HCT116 (cell line): ENCODE measurements around the gene DENND4B.

Experiments used
- ELF1 ChIP-seq: IDR thresholded peaks from 2 replicates; pipeline ENCODE4 v1.6.1; 2012; ENCODE audit warnings: low read depth, borderline replicate concordance
- EZH2 ChIP-seq: fragments of 200-600 bp; sonication (generic); IDR thresholded peaks from 2 replicates; pipeline ENCODE4 v1.6.1; 2017; ENCODE audit warnings: antibody characterized with exemption, mixed run types
- POLR2A ChIP-seq: IDR thresholded peaks from 2 replicates; pipeline ENCODE4 v1.7.0; 2011; ENCODE audit warnings: borderline replicate concordance; ENCODE audit not compliant: insufficient read depth, insufficient read length; ENCODE audit errors: extremely low read depth
- POLR2AphosphoS5 ChIP-seq: IDR thresholded peaks from 2 replicates; pipeline ENCODE4 v1.6.1; 2011; ENCODE audit warnings: mild to moderate bottlenecking, low read depth, low read length, moderate library complexity
- SIN3A ChIP-seq: IDR thresholded peaks from 2 replicates; pipeline ENCODE4 v1.6.1; 2012; ENCODE audit warnings: low read depth
- TCF7L2 ChIP-seq: IDR thresholded peaks from 2 replicates; pipeline ENCODE4 v1.7.0; 2011; ENCODE audit warnings: borderline replicate concordance, inconsistent platforms; ENCODE audit not compliant: insufficient read depth, insufficient read length; ENCODE audit errors: extremely low read depth
- TF ChIP-seq, protein P1 (sequence below), 3 experiments: fragments of 200-600 bp in 1 of 3; sonication (generic) in 1 of 3; IDR thresholded peaks in 2 of 3; conservative IDR thresholded peaks in 1 of 3; 2 replicates each; pipeline ENCODE4 v1.5.1; 2012 to 2017; ENCODE audit warnings: low read depth in 2 of 3, low read length in 2 of 3, antibody characterized with exemption in 1 of 3, borderline replicate concordance in 1 of 3, control low read depth in 1 of 3, mild to moderate bottlenecking in 1 of 3, mixed read lengths in 1 of 3, mixed run types in 1 of 3, moderate library complexity in 1 of 3; ENCODE audit not compliant: insufficient read depth in 1 of 3

DNA sequence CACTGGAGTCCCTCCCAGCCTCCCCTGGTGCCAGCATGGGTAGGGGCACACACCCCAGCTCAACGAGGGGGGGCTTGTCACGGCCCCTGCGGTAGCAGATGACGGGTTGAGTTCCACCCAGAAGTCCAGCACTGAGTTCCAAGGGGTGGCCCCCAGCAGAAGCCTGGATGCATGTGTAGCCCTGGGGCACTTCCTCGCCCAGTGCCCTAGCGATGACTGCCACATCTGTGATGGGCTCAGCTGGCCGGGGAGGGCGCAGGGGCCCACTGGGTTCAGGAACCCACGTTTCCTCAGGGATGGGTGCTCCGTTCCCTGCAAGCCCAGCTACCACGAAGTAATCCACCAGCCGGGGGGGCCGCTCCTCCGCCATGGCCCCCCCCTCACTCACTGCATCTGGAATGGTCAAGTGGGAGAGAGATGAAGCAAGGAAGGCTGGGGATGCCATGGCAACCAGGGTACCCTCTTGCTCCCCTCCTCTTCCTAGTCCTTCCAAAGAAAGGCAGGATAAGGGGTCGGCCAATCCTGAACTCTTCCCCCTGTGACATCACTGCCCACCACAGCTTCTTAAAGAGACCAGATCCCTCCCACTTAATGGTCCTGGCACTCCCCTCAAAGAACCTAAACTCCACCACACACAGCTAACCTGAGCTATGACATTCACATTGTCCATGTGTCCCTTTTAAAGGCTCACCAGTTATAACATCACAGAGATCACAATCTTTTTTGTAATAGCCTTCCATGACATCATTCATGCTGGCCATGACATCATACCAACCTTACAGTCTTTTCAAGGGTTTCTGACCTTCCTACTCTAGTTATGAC, 2.3 kb downstream of the DENND4B start:
- TF ChIP-seq TCF7L2 = no peak
- TF ChIP-seq POLR2AphosphoS5 = no peak
- TF ChIP-seq ELF1 = no peak
- TF ChIP-seq EZH2 = no peak
- TF ChIP-seq, protein P1, sequence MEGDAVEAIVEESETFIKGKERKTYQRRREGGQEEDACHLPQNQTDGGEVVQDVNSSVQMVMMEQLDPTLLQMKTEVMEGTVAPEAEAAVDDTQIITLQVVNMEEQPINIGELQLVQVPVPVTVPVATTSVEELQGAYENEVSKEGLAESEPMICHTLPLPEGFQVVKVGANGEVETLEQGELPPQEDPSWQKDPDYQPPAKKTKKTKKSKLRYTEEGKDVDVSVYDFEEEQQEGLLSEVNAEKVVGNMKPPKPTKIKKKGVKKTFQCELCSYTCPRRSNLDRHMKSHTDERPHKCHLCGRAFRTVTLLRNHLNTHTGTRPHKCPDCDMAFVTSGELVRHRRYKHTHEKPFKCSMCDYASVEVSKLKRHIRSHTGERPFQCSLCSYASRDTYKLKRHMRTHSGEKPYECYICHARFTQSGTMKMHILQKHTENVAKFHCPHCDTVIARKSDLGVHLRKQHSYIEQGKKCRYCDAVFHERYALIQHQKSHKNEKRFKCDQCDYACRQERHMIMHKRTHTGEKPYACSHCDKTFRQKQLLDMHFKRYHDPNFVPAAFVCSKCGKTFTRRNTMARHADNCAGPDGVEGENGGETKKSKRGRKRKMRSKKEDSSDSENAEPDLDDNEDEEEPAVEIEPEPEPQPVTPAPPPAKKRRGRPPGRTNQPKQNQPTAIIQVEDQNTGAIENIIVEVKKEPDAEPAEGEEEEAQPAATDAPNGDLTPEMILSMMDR (IDR thresholded peaks at IDR 0.05 in 2 of 3, conservative IDR thresholded peaks at IDR 0.05 in 1 of 3; ENCODE audit: borderline replicate concordance in 1 of 3, insufficient read depth in 1 of 3, low read depth in 2 of 3, low read length in 2 of 3) = no peak
- TF ChIP-seq POLR2A = no peak
- no peak for TF ChIP-seq SIN3A
